ENCODE data around the gene PHB1. TPM values are rescaled to one million over a fixed set of nuclear protein-coding genes. Genes with fewer than 3 reads are reported as not detected.
A peak's percentile ranks its signal among the peaks of the same experiment; 100 is the strongest.

PHB1 gene
- total RNA-seq, 1 donor from 2014 or later = 136 TPM

GRCh38 chr17:49457564-49458535 is 43.2 kb upstream of the PHB1 start:
- peaks cover 18% of the 10 kb centered on the region for H3K4me1 Mint-ChIP-seq
- H3K27ac Mint-ChIP-seq = peak overlapping the region; percentile 23
- H3K36me3 Mint-ChIP-seq = no peaks in the 10 kb centered on the region
- no peak overlapping the region for H3K4me3 Mint-ChIP-seq
- DNase-seq (ENCODE audit: low spot score in 2 of 2, unreplicated experiment in 2 of 2) = no peak
- peaks cover 52% of the 10 kb centered on the region for H3K27me3 Mint-ChIP-seq (ENCODE audit: low read depth)
- no peak for TF ChIP-seq CTCF (IDR thresholded peaks at IDR 0.05; ENCODE audit: unreplicated experiment)
- H3K9me3 Mint-ChIP-seq = no peaks in the 10 kb centered on the region

GRCh38 chr17:49456183-49456965 is 41.7 kb upstream of the PHB1 start:
- TF ChIP-seq CTCF (IDR thresholded peaks at IDR 0.05; ENCODE audit: unreplicated experiment) = no peak
- Mint-ChIP-seq H3K9me3 (no peaks in the 10 kb centered on the region), H3K27me3 (ENCODE audit: low read depth) (peaks cover 40% of the 10 kb centered on the region), H3K36me3 (no peaks in the 10 kb centered on the region), H3K4me3 (no peak overlapping the region), H3K4me1 (peaks cover 18% of the 10 kb centered on the region), H3K27ac (peak overlapping the region; percentile 68)
- DNase-seq (ENCODE audit: low spot score in 2 of 2, unreplicated experiment in 2 of 2) = peak in 1 of 2 experiments; percentile 49

GRCh38 chr17:49455272-49455861 is 40.7 kb upstream of the PHB1 start:
- Mint-ChIP-seq H3K27me3 (ENCODE audit: low read depth) (peaks cover 31% of the 10 kb centered on the region), H3K4me1 (peaks cover 18% of the 10 kb centered on the region), H3K27ac (no peak overlapping the region), H3K36me3 (no peaks in the 10 kb centered on the region), H3K4me3 (no peak overlapping the region), H3K9me3 (no peaks in the 10 kb centered on the region)
- no peak for DNase-seq (ENCODE audit: low spot score in 2 of 2, unreplicated experiment in 2 of 2)
- no peak for TF ChIP-seq CTCF (IDR thresholded peaks at IDR 0.05; ENCODE audit: unreplicated experiment)

GRCh38 chr17:49454050-49454449 is 39.4 kb upstream of the PHB1 start:
- Mint-ChIP-seq H3K9me3 (no peaks in the 10 kb centered on the region), H3K4me3 (no peak overlapping the region), H3K27ac (no peak overlapping the region), H3K4me1 (peaks cover 16% of the 10 kb centered on the region), H3K27me3 (ENCODE audit: low read depth) (peaks cover 18% of the 10 kb centered on the region), H3K36me3 (no peaks in the 10 kb centered on the region)
- no peak for DNase-seq (ENCODE audit: low spot score in 2 of 2, unreplicated experiment in 2 of 2)
- TF ChIP-seq CTCF (IDR thresholded peaks at IDR 0.05; ENCODE audit: unreplicated experiment) = no peak

- no peak overlapping the region for H3K27ac Mint-ChIP-seq
- DNase-seq (ENCODE audit: low spot score in 2 of 2, unreplicated experiment in 2 of 2) = no peak
- H3K9me3 Mint-ChIP-seq = no peaks in the 10 kb centered on the region
- no peaks in the 10 kb centered on the region for H3K36me3 Mint-ChIP-seq
- H3K4me1 Mint-ChIP-seq = peaks cover 11% of the 10 kb centered on the region
- peaks cover 9% of the 10 kb centered on the region for H3K27me3 Mint-ChIP-seq (ENCODE audit: low read depth)
- H3K4me3 Mint-ChIP-seq = no peak overlapping the region
- no peak for TF ChIP-seq CTCF (IDR thresholded peaks at IDR 0.05; ENCODE audit: unreplicated experiment)
Measured at GRCh38 chr17:49452661-49453060, 38.0 kb upstream of the PHB1 start.

All from mesothelial cell of epicardium (in vitro differentiated cells).